A549 (cell line): ENCODE measurements around the gene NFE2L2.

Experiments used
- ZFP36 ChIP-seq: fragments of 450-650 bp; IDR thresholded peaks from 2 replicates; pipeline ENCODE4 v1.6.1; 2014; ENCODE audit warnings: borderline replicate concordance; ENCODE audit not compliant: partially characterized antibody
- TF ChIP-seq, protein P1 (sequence below): fragments of >200 bp; sonication (Bioruptor Twin); formaldehyde crosslinking; IDR thresholded peaks from 3 replicates; pipeline ENCODE4 v1.5.1; 2016
- TF ChIP-seq, protein P2 (sequence below): IDR thresholded peaks from 2 replicates; pipeline ENCODE4 v1.6.1; 2012

GRCh38 chr2:177256026-177256425, 8.5 kb downstream of the NFE2L2 start:
- TF ChIP-seq, protein P1, sequence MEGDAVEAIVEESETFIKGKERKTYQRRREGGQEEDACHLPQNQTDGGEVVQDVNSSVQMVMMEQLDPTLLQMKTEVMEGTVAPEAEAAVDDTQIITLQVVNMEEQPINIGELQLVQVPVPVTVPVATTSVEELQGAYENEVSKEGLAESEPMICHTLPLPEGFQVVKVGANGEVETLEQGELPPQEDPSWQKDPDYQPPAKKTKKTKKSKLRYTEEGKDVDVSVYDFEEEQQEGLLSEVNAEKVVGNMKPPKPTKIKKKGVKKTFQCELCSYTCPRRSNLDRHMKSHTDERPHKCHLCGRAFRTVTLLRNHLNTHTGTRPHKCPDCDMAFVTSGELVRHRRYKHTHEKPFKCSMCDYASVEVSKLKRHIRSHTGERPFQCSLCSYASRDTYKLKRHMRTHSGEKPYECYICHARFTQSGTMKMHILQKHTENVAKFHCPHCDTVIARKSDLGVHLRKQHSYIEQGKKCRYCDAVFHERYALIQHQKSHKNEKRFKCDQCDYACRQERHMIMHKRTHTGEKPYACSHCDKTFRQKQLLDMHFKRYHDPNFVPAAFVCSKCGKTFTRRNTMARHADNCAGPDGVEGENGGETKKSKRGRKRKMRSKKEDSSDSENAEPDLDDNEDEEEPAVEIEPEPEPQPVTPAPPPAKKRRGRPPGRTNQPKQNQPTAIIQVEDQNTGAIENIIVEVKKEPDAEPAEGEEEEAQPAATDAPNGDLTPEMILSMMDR, result no peak
- TF ChIP-seq, protein P2, sequence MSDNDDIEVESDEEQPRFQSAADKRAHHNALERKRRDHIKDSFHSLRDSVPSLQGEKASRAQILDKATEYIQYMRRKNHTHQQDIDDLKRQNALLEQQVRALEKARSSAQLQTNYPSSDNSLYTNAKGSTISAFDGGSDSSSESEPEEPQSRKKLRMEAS, result no peak
- no peak for TF ChIP-seq ZFP36
